ENCODE measurements around the gene ASB3. TPM values are rescaled to one million over a fixed set of nuclear protein-coding genes. Genes with fewer than 3 reads are reported as not detected.

The ASB3 gene
- total and polyA plus RNA-seq, 11 donors, result 4.2 to 18.0 (median 9.7) TPM

- ATAC-seq (no peak), DNase-seq (no peak)
- TF ChIP-seq CTCF (IDR thresholded peaks at IDR 0.05) (no peak), POLR2A (IDR thresholded peaks at IDR 0.05) (no peak)
- Histone ChIP-seq H3K27ac (no peak overlapping the region), H3K4me3 (no peak overlapping the region), H3K27me3 (no peaks in the 10 kb centered on the region), H3K4me1 (no peaks in the 10 kb centered on the region), H3K9me3 (no peaks in the 10 kb centered on the region), H3K36me3 (no peaks in the 10 kb centered on the region)
- intact Hi-C loops (cut with DNase I), result no loop called here
- WGBS, 4 donors, result 90 to 95% (median 93%) methylated on average over 2 of the region's 2 CpGs
Observed at GRCh38 chr2:53646788-53647187, 140.0 kb downstream of the ASB3 start.

- ATAC-seq, result no peak
- Histone ChIP-seq H3K4me1 (no peaks in the 10 kb centered on the region), H3K36me3 (no peaks in the 10 kb centered on the region), H3K27ac (no peak overlapping the region), H3K4me3 (no peak overlapping the region), H3K9me3 (no peaks in the 10 kb centered on the region), H3K27me3 (no peaks in the 10 kb centered on the region)
- intact Hi-C loops (cut with DNase I), result no loop called here
- WGBS, 4 donors, result 66 to 73% (median 70%) methylated on average over 7 of the region's 7 CpGs
- DNase-seq, result no peak
- TF ChIP-seq POLR2A (IDR thresholded peaks at IDR 0.05), result no peak
- no peak for TF ChIP-seq CTCF (IDR thresholded peaks at IDR 0.05)
Observed at GRCh38 chr2:53641290-53641689, 145.5 kb downstream of the ASB3 start.

GRCh38 chr2:53640466-53640865 is 146.3 kb downstream of the ASB3 start:
- Histone ChIP-seq H3K9me3 (no peaks in the 10 kb centered on the region), H3K27me3 (no peaks in the 10 kb centered on the region), H3K36me3 (no peaks in the 10 kb centered on the region), H3K4me1 (no peaks in the 10 kb centered on the region), H3K27ac (no peak overlapping the region), H3K4me3 (no peak overlapping the region)
- 80 to 90% (median 86%) methylated on average over 3 of the region's 3 CpGs for WGBS, 4 donors
- DNase-seq, result no peak
- intact Hi-C loops (cut with DNase I), result no loop called here
- TF ChIP-seq POLR2A (IDR thresholded peaks at IDR 0.05) (no peak), CTCF (IDR thresholded peaks at IDR 0.05) (no peak)
- no peak for ATAC-seq

GRCh38 chr2:53636596-53636995 is 150.2 kb downstream of the ASB3 start:
- H3K27ac ChIP-seq, result no peak overlapping the region
- WGBS, 4 donors, result 82 to 92% (median 84%) methylated on average over 6 of the region's 6 CpGs
- H3K4me3 ChIP-seq, result no peak overlapping the region
- ATAC-seq (no peak), DNase-seq (no peak)
- TF ChIP-seq CTCF (IDR thresholded peaks at IDR 0.05) (no peak), POLR2A (IDR thresholded peaks at IDR 0.05) (no peak)
- no peaks in the 10 kb centered on the region for H3K4me1 ChIP-seq
- intact Hi-C loops (cut with DNase I), result no loop called here
- no peaks in the 10 kb centered on the region for H3K27me3 ChIP-seq
- H3K9me3 ChIP-seq, result no peaks in the 10 kb centered on the region
- no peaks in the 10 kb centered on the region for H3K36me3 ChIP-seq
